ENCODE results near the gene ADAP1.
A peak's percentile ranks its signal among the peaks of the same experiment; 100 is the strongest.

ADAP1 gene

GRCh38 chr7:876972-877311 lies 77.5 kb downstream of the ADAP1 start:
- H3K4me3 ChIP-seq (ENCODE audit: low read depth, low read length) = peak overlapping the region; percentile 87
- in situ Hi-C loops (cut with HindIII; ENCODE audit: low pct_ligation_motif_present, low sequenced_read_pairs) = no loop called here

GRCh38 chr7:876077-876971 lies 78.2 kb downstream of the ADAP1 start, which contains the start of gene GET4:
Gene GET4 (plus strand): TSS chr7:876554. CDS start chr7:876646, 92 bp downstream.
- Histone ChIP-seq H3K36me3 (replicated peaks) (peaks cover 23% of the 10 kb centered on the region), H3K4me3 (ENCODE audit: low read depth, low read length) (peak within 1 kb of the TSS; percentile 87), H3K27me3 (replicated peaks) (no peaks in the 10 kb centered on the region), H3K27ac (peak within 1 kb of the TSS; percentile 82)
- TF ChIP-seq CTCF (IDR thresholded peaks at IDR 0.05; ENCODE audit: low read depth, low read length, missing control alignments) = peak; percentile 11
- in situ Hi-C loops (cut with HindIII; ENCODE audit: low pct_ligation_motif_present, low sequenced_read_pairs) = no loop called here
- peak; percentile 95 for DNase-seq

More at GRCh38 chr7:876972-877311, 77.5 kb downstream of the ADAP1 start:
- no peak for TF ChIP-seq CTCF (IDR thresholded peaks at IDR 0.05; ENCODE audit: low read depth, low read length, missing control alignments)
- Histone ChIP-seq H3K27ac (peak overlapping the region; percentile 36), H3K36me3 (replicated peaks) (peaks cover 22% of the 10 kb centered on the region), H3K27me3 (replicated peaks) (no peaks in the 10 kb centered on the region)
- DNase-seq = no peak

GRCh38 chr7:875476-876076 lies 78.9 kb downstream of the ADAP1 start:
- peaks cover 23% of the 10 kb centered on the region for H3K36me3 ChIP-seq (replicated peaks)
- no peak for DNase-seq
- TF ChIP-seq CTCF (IDR thresholded peaks at IDR 0.05; ENCODE audit: low read depth, low read length, missing control alignments) = no peak
- peak overlapping the region; percentile 82 for H3K27ac ChIP-seq
- no peaks in the 10 kb centered on the region for H3K27me3 ChIP-seq (replicated peaks)
- H3K4me3 ChIP-seq (ENCODE audit: low read depth, low read length) = peak overlapping the region; percentile 43
- in situ Hi-C loops (cut with HindIII; ENCODE audit: low pct_ligation_motif_present, low sequenced_read_pairs) = no loop called here

GRCh38 chr7:875051-875450 lies 79.4 kb downstream of the ADAP1 start:
- H3K36me3 ChIP-seq (replicated peaks) = peaks cover 26% of the 10 kb centered on the region
- no peaks in the 10 kb centered on the region for H3K27me3 ChIP-seq (replicated peaks)
- in situ Hi-C loops (cut with HindIII; ENCODE audit: low pct_ligation_motif_present, low sequenced_read_pairs) = no loop called here
- H3K27ac ChIP-seq = no peak overlapping the region
- no peak for DNase-seq
- TF ChIP-seq CTCF (IDR thresholded peaks at IDR 0.05; ENCODE audit: low read depth, low read length, missing control alignments) = no peak
- no peak overlapping the region for H3K4me3 ChIP-seq (ENCODE audit: low read depth, low read length)

- in situ Hi-C loops (cut with HindIII; ENCODE audit: low pct_ligation_motif_present, low sequenced_read_pairs) = no loop called here
- no peak overlapping the region for H3K4me3 ChIP-seq (ENCODE audit: low read depth, low read length)
- peaks cover 32% of the 10 kb centered on the region for H3K36me3 ChIP-seq (replicated peaks)
- no peak for TF ChIP-seq CTCF (IDR thresholded peaks at IDR 0.05; ENCODE audit: low read depth, low read length, missing control alignments)
- H3K27ac ChIP-seq = no peak overlapping the region
- H3K27me3 ChIP-seq (replicated peaks) = no peaks in the 10 kb centered on the region
- no peak for DNase-seq
Measured at GRCh38 chr7:874031-874749, 80.3 kb downstream of the ADAP1 start.
